ENCODE measurements around the gene WNT1. TPM values are rescaled to one million over a fixed set of nuclear protein-coding genes. Genes with fewer than 3 reads are reported as not detected.

The WNT1 gene
- polyA plus RNA-seq, 3 donors = 0.33 TPM; not detected in 2

- no peak overlapping the region for H2AFZ ChIP-seq (ENCODE audit: insufficient read depth, low read depth, low read length, poor library complexity, severe bottlenecking)
- Mint-ChIP-seq H3K4me3 (no peak overlapping the region), H3K4me1 (peaks cover 19% of the 10 kb centered on the region), H3K27ac (no peak overlapping the region), H3K9me3 (peaks cover 2 to 22% (median 11%) of the 10 kb centered on the region in 7 donors), H3K27me3 (ENCODE audit: low read depth in 3 of 3) (peaks cover 76 to 98% (median 88%) of the 10 kb centered on the region in 3 donors), H3K36me3 (peaks cover 8 to 12% of the 10 kb centered on the region in 2 donors)
- no peaks in the 10 kb centered on the region for H4K20me1 ChIP-seq (ENCODE audit: insufficient read depth, low read length)
- intact Hi-C loops (cut with micrococcal nuclease) = loop anchor here in 1 of 2 donors (10.0 kb wide), 1 partner anchor 131 kb away; the partner anchor contains the start of gene DDX23
- H3K4me3 ChIP-seq (replicated peaks in 1 of 3; ENCODE audit: low read depth in 2 of 3, low read length in 3 of 3) = no peak overlapping the region
- H3K4me2 ChIP-seq (replicated peaks; ENCODE audit: extremely low read depth, low read length, poor library complexity, severe bottlenecking) = no peak overlapping the region
- H3K27ac ChIP-seq (ENCODE audit: low read depth in 1 of 2, low read length in 2 of 2) = no peak overlapping the region
- H3K79me2 ChIP-seq (ENCODE audit: insufficient read depth, low read length) = no peaks in the 10 kb centered on the region
- TF ChIP-seq CTCF (IDR thresholded peaks at IDR 0.05) = no peak
- no peaks in the 10 kb centered on the region for H3K36me3 ChIP-seq (replicated peaks in 1 of 2; ENCODE audit: control insufficient read depth in 1 of 2, insufficient read depth in 2 of 2, low read length in 2 of 2)
- no peak for DNase-seq
- peaks cover 55 to 85% of the 10 kb centered on the region in 2 donors for H3K27me3 ChIP-seq (ENCODE audit: control insufficient read depth in 2 of 2, insufficient read depth in 2 of 2, low read length in 2 of 2)
- WGBS (ENCODE audit: insufficient coverage) = 76% methylated on average over 2 of the region's 2 CpGs
- H3K9ac ChIP-seq (ENCODE audit: insufficient read depth, low read length, poor library complexity, severe bottlenecking) = no peak overlapping the region
- peaks cover 0 to 14% of the 10 kb centered on the region in 2 donors for H3K9me3 ChIP-seq (replicated peaks in 1 of 2; ENCODE audit: control insufficient read depth in 1 of 2, insufficient read depth in 1 of 2, low read length in 2 of 2)
- H3K4me1 ChIP-seq (ENCODE audit: control insufficient read depth in 1 of 2, insufficient read depth in 2 of 2, low read length in 2 of 2) = peaks cover 9% of the 10 kb centered on the region in 2 donors
These were observed 7.8 kb downstream of the WNT1 start for GRCh38 chr12:48985901-48986300.

- intact Hi-C loops (cut with micrococcal nuclease) = loop anchor here in 1 of 2 donors (10.0 kb wide), 1 partner anchor 132 kb away; the partner anchor contains the start of gene DDX23
These were observed 8.7 kb downstream of the WNT1 start for GRCh38 chr12:48986720-48987291.

More at GRCh38 chr12:48986720-48987291, 8.7 kb downstream of the WNT1 start:
- peaks cover 74 to 97% (median 86%) of the 10 kb centered on the region in 3 donors for H3K27me3 Mint-ChIP-seq (ENCODE audit: low read depth in 3 of 3)
- Histone ChIP-seq H4K20me1 (ENCODE audit: insufficient read depth, low read length) (no peaks in the 10 kb centered on the region), H3K79me2 (ENCODE audit: insufficient read depth, low read length) (no peaks in the 10 kb centered on the region), H3K4me2 (replicated peaks; ENCODE audit: extremely low read depth, low read length, poor library complexity, severe bottlenecking) (no peak overlapping the region), H3K4me1 (ENCODE audit: control insufficient read depth in 1 of 2, insufficient read depth in 2 of 2, low read length in 2 of 2) (peaks cover 0 to under 1% of the 10 kb centered on the region in 2 donors), H3K36me3 (replicated peaks in 1 of 2; ENCODE audit: control insufficient read depth in 1 of 2, insufficient read depth in 2 of 2, low read length in 2 of 2) (no peaks in the 10 kb centered on the region), H2AFZ (ENCODE audit: insufficient read depth, low read depth, low read length, poor library complexity, severe bottlenecking) (no peak overlapping the region), H3K27ac (ENCODE audit: low read depth in 1 of 2, low read length in 2 of 2) (no peak overlapping the region), H3K4me3 (replicated peaks in 1 of 3; ENCODE audit: low read depth in 2 of 3, low read length in 3 of 3) (no peak overlapping the region), H3K27me3 (ENCODE audit: control insufficient read depth in 2 of 2, insufficient read depth in 2 of 2, low read length in 2 of 2) (peaks cover 46 to 83% of the 10 kb centered on the region in 2 donors), H3K9me3 (replicated peaks in 1 of 2; ENCODE audit: control insufficient read depth in 1 of 2, insufficient read depth in 1 of 2, low read length in 2 of 2) (peaks cover 0 to 7% of the 10 kb centered on the region in 2 donors), H3K9ac (ENCODE audit: insufficient read depth, low read length, poor library complexity, severe bottlenecking) (no peak overlapping the region)
- H3K4me1 Mint-ChIP-seq = peaks cover 10% of the 10 kb centered on the region
- peaks cover 0 to 13% (median 2%) of the 10 kb centered on the region in 7 donors for H3K9me3 Mint-ChIP-seq
- H3K27ac Mint-ChIP-seq = no peak overlapping the region
- 78% methylated on average over 10 of the region's 23 CpGs for WGBS (ENCODE audit: insufficient coverage)
- no peak for DNase-seq
- peaks cover 2 to 7% of the 10 kb centered on the region in 2 donors for H3K36me3 Mint-ChIP-seq
- H3K4me3 Mint-ChIP-seq = no peak overlapping the region
- TF ChIP-seq CTCF (IDR thresholded peaks at IDR 0.05) = no peak
